ENCODE measurements around the gene CYRIA.

CYRIA gene

GRCh38 chr2:16665748-16666448 lies at the start of gene CYRIA:
TSS of gene CYRIA (minus strand) at chr2:16665834. CDS start at chr2:16588119, 77,715 bp downstream.
- TF ChIP-seq CTCF (IDR thresholded peaks at IDR 0.05; ENCODE audit: low read depth, low read length, missing control alignments): no peak
- no peak for DNase-seq (ENCODE audit: low read depth)
- peak within 1 kb of the TSS; percentile 78 for H3K4me3 ChIP-seq (ENCODE audit: low read depth, low read length)
- in situ Hi-C loops (cut with HindIII; ENCODE audit: low sequenced_read_pairs): loop anchor here (5.0 kb wide), 1 partner anchor 76 kb away; no protein-coding TSS in a partner anchor

- no peak for DNase-seq (ENCODE audit: low read depth)
- in situ Hi-C loops (cut with HindIII; ENCODE audit: low sequenced_read_pairs): no loop called here
- TF ChIP-seq CTCF (IDR thresholded peaks at IDR 0.05; ENCODE audit: low read depth, low read length, missing control alignments): no peak
- H3K4me3 ChIP-seq (ENCODE audit: low read depth, low read length): no peak overlapping the region
Measured at GRCh38 chr2:16713011-16713423, 47.4 kb upstream of the CYRIA start.

- DNase-seq (ENCODE audit: low read depth): no peak
- TF ChIP-seq CTCF (IDR thresholded peaks at IDR 0.05; ENCODE audit: low read depth, low read length, missing control alignments): no peak
- no peak overlapping the region for H3K4me3 ChIP-seq (ENCODE audit: low read depth, low read length)
- in situ Hi-C loops (cut with HindIII; ENCODE audit: low sequenced_read_pairs): no loop called here
Measured at GRCh38 chr2:16709769-16710168, 44.1 kb upstream of the CYRIA start.

GRCh38 chr2:16708173-16708572 lies 42.5 kb upstream of the CYRIA start:
- no peak overlapping the region for H3K4me3 ChIP-seq (ENCODE audit: low read depth, low read length)
- DNase-seq (ENCODE audit: low read depth): no peak
- no peak for TF ChIP-seq CTCF (IDR thresholded peaks at IDR 0.05; ENCODE audit: low read depth, low read length, missing control alignments)
- in situ Hi-C loops (cut with HindIII; ENCODE audit: low sequenced_read_pairs): no loop called here

GRCh38 chr2:16707014-16707623 lies 41.5 kb upstream of the CYRIA start:
- TF ChIP-seq CTCF (IDR thresholded peaks at IDR 0.05; ENCODE audit: low read depth, low read length, missing control alignments): no peak
- DNase-seq (ENCODE audit: low read depth): no peak
- in situ Hi-C loops (cut with HindIII; ENCODE audit: low sequenced_read_pairs): no loop called here
- H3K4me3 ChIP-seq (ENCODE audit: low read depth, low read length): no peak overlapping the region

GRCh38 chr2:16700551-16701259 lies 35.1 kb upstream of the CYRIA start:
- in situ Hi-C loops (cut with HindIII; ENCODE audit: low sequenced_read_pairs): no loop called here
- no peak for TF ChIP-seq CTCF (IDR thresholded peaks at IDR 0.05; ENCODE audit: low read depth, low read length, missing control alignments)
- DNase-seq (ENCODE audit: low read depth): no peak
- no peak overlapping the region for H3K4me3 ChIP-seq (ENCODE audit: low read depth, low read length)
